Keratinocyte (primary cell): ENCODE data around the gene CD96. TPM values are rescaled to one million over a fixed set of nuclear protein-coding genes. Genes with fewer than 3 reads are reported as not detected.

ENCODE experiments used
- DNase-seq: peaks from one replicate; pipeline ENCODE4 v3.0.0-alpha.2; 2011; ENCODE audit warnings: low read depth, missing footprints, low spot score
- FAIRE-seq: peaks from 2 replicates; lab custom pipeline; 2011; peaks lifted over from hg19 to GRCh38; lab: Jason Lieb, UNC
- H2AFZ ChIP-seq: 2 replicates; pipeline ENCODE4 v1.6.0; 2012; ENCODE audit warnings: low read length, control low read depth, inconsistent platforms; ENCODE audit not compliant: control insufficient read depth
- H3K27ac ChIP-seq: 2 replicates; pipeline ENCODE4 v1.5.1; 2011; ENCODE audit warnings: low read length; ENCODE audit not compliant: control insufficient read depth, insufficient read depth
- H3K27me3 ChIP-seq: 3 replicates; pipeline ENCODE4 v1.6.0; 2011; ENCODE audit warnings: low read length; ENCODE audit not compliant: control insufficient read depth, insufficient read depth; ENCODE audit errors: extremely low read depth
- H3K36me3 ChIP-seq, 2 experiments: 2 replicates in 1 of 2; 3 replicates in 1 of 2; pipeline ENCODE4 v1.5.1; 2011; ENCODE audit warnings: low read length in 2 of 2, mild to moderate bottlenecking in 1 of 2; ENCODE audit not compliant: control insufficient read depth in 2 of 2, insufficient read depth in 2 of 2; ENCODE audit errors: extremely low read depth in 1 of 2
- H3K4me1 ChIP-seq: 3 replicates; pipeline ENCODE4 v1.5.1; 2011; ENCODE audit warnings: low read length; ENCODE audit not compliant: control insufficient read depth, insufficient read depth; ENCODE audit errors: extremely low read depth
- H3K4me2 ChIP-seq: 3 replicates; pipeline ENCODE4 v1.6.0; 2011; ENCODE audit warnings: low read depth, low read length; ENCODE audit not compliant: control insufficient read depth, insufficient read depth; ENCODE audit errors: extremely low read depth
- H3K4me3 ChIP-seq, 3 experiments: fragments of 200-600 bp in 1 of 3; sonication (generic) in 1 of 3; 2 replicates in 2 of 3; 3 replicates in 1 of 3; pipeline ENCODE4 v1.5.1; 2011 to 2016; ENCODE audit warnings: low read length in 3 of 3, mild to moderate bottlenecking in 3 of 3, control low read depth in 2 of 3, inconsistent platforms in 1 of 3, low read depth in 1 of 3, mixed read lengths in 1 of 3, mixed run types in 1 of 3, moderate library complexity in 1 of 3; ENCODE audit not compliant: control insufficient read depth in 2 of 3, insufficient read depth in 2 of 3; ENCODE audit errors: extremely low read depth in 1 of 3
- H3K79me2 ChIP-seq: 2 replicates; pipeline ENCODE4 v1.6.0; 2012; ENCODE audit warnings: low read length; ENCODE audit not compliant: control insufficient read depth, insufficient read depth
- H3K9ac ChIP-seq: 3 replicates; pipeline ENCODE4 v1.6.0; 2011; ENCODE audit warnings: low read length; ENCODE audit not compliant: control insufficient read depth, insufficient read depth; ENCODE audit errors: extremely low read depth
- H3K9me1 ChIP-seq: 3 replicates; pipeline ENCODE4 v1.6.0; 2011; ENCODE audit warnings: low read length; ENCODE audit not compliant: control insufficient read depth, insufficient read depth; ENCODE audit errors: extremely low read depth
- H3K9me3 ChIP-seq: 2 replicates; pipeline ENCODE4 v1.5.1; 2012; ENCODE audit warnings: low read depth, low read length; ENCODE audit not compliant: control insufficient read depth
- H4K20me1 ChIP-seq: 3 replicates; pipeline ENCODE4 v1.6.0; 2011; ENCODE audit warnings: low read length; ENCODE audit not compliant: control insufficient read depth, insufficient read depth; ENCODE audit errors: extremely low read depth
- CTCF ChIP-seq, 3 experiments: IDR thresholded peaks in 1 of 3; conservative IDR thresholded peaks in 1 of 3; optimal IDR thresholded peaks in 1 of 3; 2 replicates in 2 of 3; 3 replicates in 1 of 3; pipeline versions ENCODE3 to v1.5.1; 2011; ENCODE audit warnings: low read length in 3 of 3, mild to moderate bottlenecking in 3 of 3, moderate library complexity in 2 of 3, control low read depth in 1 of 3, inconsistent platforms in 1 of 3; ENCODE audit not compliant: insufficient read depth in 2 of 3; ENCODE audit errors: extremely low read depth in 1 of 3
- EZH2 ChIP-seq: IDR thresholded peaks from one replicate; pipeline ENCODE4 v1.6.1; 2012; ENCODE audit warnings: inconsistent platforms, mild to moderate bottlenecking, low read length, moderate library complexity
- dilution Hi-C: fragments of 300-500 bp; cut with MboI; formaldehyde crosslinking; loops from one replicate; pipeline ENCODE4 v1.7.0; 2020; ENCODE audit warnings: low sequenced_read_pairs; ENCODE audit not compliant: extremely low pct_ligation_motif_present
- polyA plus RNA-seq, 5 experiments: library from polyadenylated mRNA; depleted of rRNA in 3 of 5; stranded (reverse) in 3 of 5; stranded (forward) in 1 of 5; unstranded in 1 of 5; fragments of >200 nt; gene quantifications; 1 replicate in 1 of 5; 2 replicates in 3 of 5; 3 replicates in 1 of 5; pipeline versions ENCODE4 v1.2.1 to v1.2.3, GENCODE V29; 2011 to 2012; ENCODE audit warnings: missing spikeins in 2 of 5, low read depth in 1 of 5, low replicate concordance in 1 of 5

CD96 gene
- polyA plus RNA-seq, 1 donor (not counting 4 experiments of a cell fraction or from before 2014, with no cell fraction given) = 0.13 TPM

DNA sequence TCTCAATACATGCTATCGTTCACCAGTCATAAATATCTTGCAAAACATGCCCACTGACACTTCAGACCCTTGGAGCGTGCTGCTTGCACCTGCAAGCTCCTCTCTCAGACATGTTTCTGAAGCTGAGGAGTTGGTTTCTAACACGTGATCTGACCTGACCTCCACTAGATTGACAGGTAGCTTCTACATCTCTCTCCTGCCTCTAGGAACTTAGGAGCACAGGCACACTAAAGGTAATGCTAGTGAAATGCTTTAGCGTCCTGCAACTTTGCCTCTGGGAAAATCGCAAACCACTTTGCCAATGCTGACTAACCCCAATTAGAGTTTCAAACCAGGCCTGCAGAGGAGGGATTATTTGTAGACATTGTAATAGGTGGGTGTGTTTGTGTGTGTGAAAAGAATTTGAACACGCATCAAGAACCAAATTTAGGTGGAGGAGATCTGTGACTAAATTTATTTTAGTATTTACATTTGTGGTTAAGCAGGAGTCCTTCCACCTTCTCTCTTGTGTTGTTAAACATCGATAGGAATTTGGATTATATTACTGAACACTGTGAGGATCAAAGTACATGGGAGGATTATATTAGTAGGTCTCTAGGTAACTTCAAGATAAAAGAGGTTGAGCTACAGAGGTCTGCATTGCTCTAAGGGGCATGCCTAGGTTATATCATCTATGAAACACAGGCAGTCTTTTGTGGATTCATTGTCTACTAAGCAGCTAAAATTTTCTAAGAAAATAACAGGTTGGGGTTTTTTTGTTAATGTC, 139.8 kb downstream of the CD96 start:
- FAIRE-seq = peak; percentile 74
- Histone ChIP-seq H3K9me1 (no peaks in the 10 kb centered on the region), H3K27me3 (no peaks in the 10 kb centered on the region), H3K79me2 (peaks cover 39% of the 10 kb centered on the region), H4K20me1 (no peaks in the 10 kb centered on the region), H3K27ac (no peak overlapping the region), H3K9me3 (no peaks in the 10 kb centered on the region), H3K4me3 (no peak overlapping the region), H3K4me1 (peaks cover 19% of the 10 kb centered on the region), H3K4me2 (no peak overlapping the region), H3K9ac (no peak overlapping the region), H3K36me3 (no peaks in the 10 kb centered on the region), H2AFZ (no peak overlapping the region)
- DNase-seq = no peak
- TF ChIP-seq CTCF (optimal IDR thresholded peaks at IDR 0.05 in 1 of 3, IDR thresholded peaks at IDR 0.05 in 1 of 3, conservative IDR thresholded peaks at IDR 0.05 in 1 of 3; ENCODE audit: extremely low read depth in 1 of 3, insufficient read depth in 2 of 3, low read length in 3 of 3) (no peak), EZH2 (no peak)
- dilution Hi-C loops = loop anchor here (25.0 kb wide), 1 partner anchor 95 kb away; the partner anchor contains the start of gene ZBED2

- Histone ChIP-seq H3K9me1 (no peaks in the 10 kb centered on the region), H3K4me2 (no peak overlapping the region), H3K4me3 (no peak overlapping the region), H3K27me3 (no peaks in the 10 kb centered on the region), H3K36me3 (no peaks in the 10 kb centered on the region), H4K20me1 (no peaks in the 10 kb centered on the region), H3K79me2 (peaks cover 24% of the 10 kb centered on the region), H2AFZ (no peak overlapping the region), H3K9me3 (no peaks in the 10 kb centered on the region), H3K4me1 (peaks cover 11% of the 10 kb centered on the region), H3K27ac (no peak overlapping the region), H3K9ac (no peak overlapping the region)
- DNase-seq (no peak), FAIRE-seq (no peak)
- dilution Hi-C loops = loop anchor here (25.0 kb wide), 1 partner anchor 97 kb away; the partner anchor contains the start of gene ZBED2
- TF ChIP-seq CTCF (optimal IDR thresholded peaks at IDR 0.05 in 1 of 3, IDR thresholded peaks at IDR 0.05 in 1 of 3, conservative IDR thresholded peaks at IDR 0.05 in 1 of 3; ENCODE audit: extremely low read depth in 1 of 3, insufficient read depth in 2 of 3, low read length in 3 of 3) = no peak
- no peak for TF ChIP-seq EZH2
Observed at GRCh38 chr3:111684640-111685039, 142.6 kb downstream of the CD96 start.
